ENCODE data around the gene VAPB.
"Not testable (repeated sequence)": the region's sequence is repeated elsewhere in the genome, so short reads cannot be mapped to it uniquely, and the experiment has no call there.

Gene VAPB

GRCh38 chr20:58388882-58389323 is at the start of gene VAPB:
Gene VAPB (plus strand): TSS chr20:58389229. CDS start chr20:58389460, 231 bp downstream.
- peak; percentile 99 for ATAC-seq

GRCh38 chr20:58339741-58340140 is 49.3 kb upstream of the VAPB start:
- ATAC-seq = no peak

DNA sequence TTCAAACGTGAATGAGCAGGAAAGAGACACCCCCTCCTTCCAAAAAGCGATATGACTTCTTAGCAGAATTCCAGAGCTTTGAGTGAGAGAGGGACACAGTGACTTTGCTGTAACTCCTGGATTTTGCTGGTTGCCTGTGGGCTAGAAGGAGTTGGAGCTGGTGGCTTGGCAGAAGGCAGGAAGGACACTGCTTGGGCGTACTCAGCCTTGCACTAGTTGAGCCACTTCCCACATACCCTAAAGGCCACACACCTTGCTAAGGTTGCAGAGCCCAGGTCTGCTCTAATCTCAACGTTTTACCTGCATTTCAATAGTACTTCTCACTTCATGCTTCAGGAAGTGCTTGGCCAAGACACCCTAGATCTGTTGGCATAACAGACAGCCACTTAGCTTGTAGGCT is 48.9 kb upstream of the VAPB start:
- no peak for ATAC-seq

DNA sequence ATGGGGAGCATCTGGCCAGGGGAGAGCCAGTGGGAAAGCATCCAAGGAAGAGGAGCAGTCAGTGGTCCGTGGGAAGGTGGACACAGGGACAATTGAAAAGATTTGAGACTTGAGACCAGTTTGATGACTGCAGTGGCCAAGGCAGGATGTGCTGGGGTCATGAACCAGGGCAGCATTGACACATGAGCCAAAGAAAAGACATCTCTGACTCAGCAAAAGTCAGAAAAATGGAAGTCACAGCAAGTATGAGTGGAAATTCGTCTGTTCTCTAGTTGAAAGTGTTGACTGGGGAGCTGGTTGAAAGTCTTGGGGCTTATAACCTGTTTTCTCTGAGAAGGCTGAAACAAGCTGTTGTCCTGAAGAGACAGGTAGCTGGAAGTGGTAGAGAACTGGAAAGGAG is 48.2 kb upstream of the VAPB start:
- ATAC-seq = no peak

DNA sequence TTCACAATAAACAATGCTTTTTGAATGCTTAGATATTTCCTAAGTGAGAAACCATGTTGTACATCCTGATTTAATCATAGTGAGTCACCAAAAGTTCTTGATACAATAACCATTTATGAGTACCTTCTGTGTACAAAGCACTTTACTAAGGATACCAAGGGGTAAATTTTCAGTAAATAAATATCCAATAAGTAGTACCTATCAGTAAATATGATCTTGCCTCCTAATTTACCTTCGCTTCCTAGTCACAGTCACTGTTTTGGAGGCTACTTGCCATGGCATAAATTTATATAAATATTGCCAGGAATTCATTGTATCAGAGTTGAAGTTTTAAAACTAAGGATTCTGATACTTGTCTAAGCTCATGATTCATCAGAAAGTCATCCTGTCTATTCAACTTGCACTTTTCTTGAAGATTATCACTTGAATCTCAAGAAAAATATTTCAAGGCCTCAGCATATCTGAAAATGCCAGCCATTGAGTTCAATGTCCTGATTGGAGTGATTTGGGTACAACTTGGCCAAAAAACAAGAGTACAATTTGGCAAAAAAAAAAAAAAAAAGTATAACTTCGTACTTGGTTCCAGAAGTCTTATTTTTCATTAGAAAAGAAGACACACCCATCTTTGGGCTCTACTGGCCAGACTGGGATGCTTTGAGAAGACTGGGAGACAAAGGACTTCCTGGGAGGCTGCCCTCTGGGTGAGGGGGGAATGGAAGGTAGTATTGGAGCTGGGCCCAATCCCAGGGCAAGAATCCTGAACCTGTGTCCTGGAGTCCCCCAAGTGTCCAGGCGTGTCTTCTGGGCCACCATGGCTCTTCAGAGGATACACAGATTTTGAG is 46.7 kb upstream of the VAPB start:
- no peak for ATAC-seq

DNA sequence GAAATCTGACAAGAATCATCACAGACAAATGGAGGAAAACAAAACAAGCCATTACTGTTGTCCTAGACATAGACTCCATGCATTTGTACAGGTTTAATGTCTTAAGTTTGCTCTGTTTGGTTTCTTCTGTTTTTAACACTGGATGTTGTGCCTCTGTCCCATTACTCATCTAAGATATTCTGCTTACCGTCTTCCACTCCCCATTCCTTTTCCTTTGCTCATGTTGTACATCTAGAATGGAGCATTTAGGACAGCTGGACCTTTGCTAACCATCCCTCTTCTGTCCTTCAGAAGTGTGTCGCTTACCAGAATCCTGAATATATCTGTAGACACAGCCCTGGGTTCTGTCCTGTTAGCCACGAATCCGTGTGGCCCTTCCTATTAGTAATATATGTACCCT is 44.3 kb upstream of the VAPB start:
- ATAC-seq = no peak

DNA sequence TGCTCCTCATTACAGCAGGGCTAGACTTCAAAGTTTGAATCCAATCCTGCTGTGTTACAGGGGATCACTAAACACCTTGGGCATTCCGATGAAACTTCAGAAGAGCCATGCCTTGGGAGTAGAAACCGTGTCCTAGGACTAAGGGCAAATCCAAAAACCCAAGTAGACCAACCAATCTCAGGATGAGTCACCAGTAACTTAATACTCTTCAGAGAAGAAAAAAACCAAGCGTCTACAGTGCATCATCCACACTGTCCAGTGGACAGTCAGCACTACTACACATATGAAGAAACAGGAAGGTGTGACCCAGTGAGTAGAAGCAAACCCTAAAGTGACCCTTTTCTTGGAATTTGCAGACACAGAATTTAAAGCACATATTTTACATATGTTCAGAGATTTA is 39.5 kb upstream of the VAPB start:
- ATAC-seq = no peak

GRCh38 chr20:58352468-58352867 is 36.6 kb upstream of the VAPB start:
- peak; percentile 38 to 71 for ATAC-seq

GRCh38 chr20:58359441-58359840 is 29.6 kb upstream of the VAPB start:
- ATAC-seq = no peak

DNA sequence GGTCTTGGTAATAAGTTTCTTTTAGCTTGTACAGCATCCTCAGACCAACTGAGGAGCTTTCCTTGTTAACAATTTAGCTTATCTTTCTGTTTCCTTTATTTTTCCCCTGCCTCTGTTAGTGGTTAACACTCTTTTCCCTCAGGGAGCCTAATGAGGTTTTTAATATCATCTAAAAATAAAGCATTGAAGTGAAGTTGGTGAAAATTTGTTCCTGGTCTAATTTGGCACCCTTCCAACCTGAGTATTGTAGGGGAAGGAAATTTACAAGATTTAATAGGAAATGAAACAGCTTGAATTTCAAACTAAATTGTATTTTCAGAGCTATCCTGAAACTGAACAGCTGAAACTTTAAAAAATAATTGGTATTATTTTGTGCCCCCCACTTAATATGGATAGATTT is 28.1 kb upstream of the VAPB start:
- ATAC-seq = no peak

DNA sequence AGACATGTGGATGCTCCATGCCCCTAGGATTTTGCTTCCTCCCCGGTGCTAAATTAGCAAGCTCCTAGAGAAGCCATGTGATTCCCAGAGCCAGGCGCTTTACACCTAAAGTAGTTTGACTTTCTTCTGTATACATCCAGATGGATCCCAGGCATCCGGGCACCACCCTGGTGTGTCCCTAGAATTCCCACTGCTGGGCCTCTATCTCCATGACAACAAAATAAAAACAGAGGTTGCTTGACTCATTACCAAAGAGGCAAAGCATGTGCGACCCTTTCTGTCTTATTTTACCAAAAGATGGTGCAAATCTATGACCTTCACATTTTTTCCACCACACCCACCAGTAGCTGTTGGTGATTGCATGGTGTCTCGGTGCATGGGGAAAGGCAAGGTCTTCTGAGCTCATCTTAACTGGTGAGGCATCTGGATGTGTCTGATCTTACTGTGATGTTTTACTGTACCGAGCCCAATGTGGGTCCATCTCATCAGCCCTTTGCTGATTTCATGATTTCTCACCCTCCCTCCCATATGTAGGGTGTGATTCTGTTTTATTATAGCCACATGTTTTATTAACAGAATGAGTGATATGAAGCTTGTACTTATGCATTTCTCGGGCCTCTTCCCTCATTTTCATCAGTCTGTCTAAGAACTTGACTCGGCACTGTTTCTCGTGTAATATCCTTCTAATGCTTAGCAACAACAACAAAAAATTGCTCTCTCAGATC is 27.4 kb upstream of the VAPB start:
- no peak for ATAC-seq

GRCh38 chr20:58362206-58362516 is 26.9 kb upstream of the VAPB start:
- no peak for ATAC-seq

GRCh38 chr20:58362970-58363369 is 26.1 kb upstream of the VAPB start:
- no peak for ATAC-seq

DNA sequence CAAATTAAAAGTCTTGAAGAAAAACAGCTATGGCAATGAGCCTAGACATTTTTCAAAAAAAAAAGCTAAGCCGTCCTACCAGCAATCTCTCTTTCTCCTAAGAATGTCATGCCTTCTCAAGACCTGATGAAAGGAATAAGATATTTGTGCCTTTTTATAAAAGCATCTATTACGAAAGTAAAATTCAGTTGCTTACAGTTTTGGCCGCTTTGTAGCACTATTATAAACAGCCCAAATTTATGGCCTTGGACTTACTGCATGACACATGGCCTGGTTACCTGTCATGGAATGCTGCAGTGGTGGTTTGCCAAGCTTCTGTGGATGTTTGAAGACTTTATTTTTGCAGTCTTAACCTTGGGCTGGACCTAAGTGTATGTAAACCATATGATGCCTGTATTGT is 22.2 kb upstream of the VAPB start:
- no peak for ATAC-seq

DNA sequence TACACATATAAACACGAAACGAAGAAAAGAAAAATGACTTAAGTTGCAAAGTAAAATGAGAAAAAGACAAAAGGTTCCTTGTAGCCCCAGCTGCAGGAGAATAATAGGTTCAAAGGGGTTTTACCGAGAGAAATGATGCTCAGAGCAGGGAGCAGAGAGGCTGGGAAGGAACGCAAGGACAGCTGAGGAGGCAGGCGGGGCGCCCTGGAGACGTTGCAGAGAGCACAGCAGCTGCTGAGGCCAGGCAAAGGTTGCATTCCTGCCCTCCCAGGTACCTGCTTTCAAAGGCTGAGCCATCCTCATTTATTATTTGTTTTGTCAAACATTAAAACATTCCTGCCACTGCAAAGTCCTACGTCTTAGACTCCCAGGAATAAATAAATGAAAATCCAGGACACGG is 16.2 kb upstream of the VAPB start:
- ATAC-seq = no peak

- ATAC-seq = not testable (repeated sequence)
Observed at GRCh38 chr20:58373296-58373695, 15.7 kb upstream of the VAPB start.

GRCh38 chr20:58374027-58374850 is 14.8 kb upstream of the VAPB start:
- no peak for ATAC-seq

DNA sequence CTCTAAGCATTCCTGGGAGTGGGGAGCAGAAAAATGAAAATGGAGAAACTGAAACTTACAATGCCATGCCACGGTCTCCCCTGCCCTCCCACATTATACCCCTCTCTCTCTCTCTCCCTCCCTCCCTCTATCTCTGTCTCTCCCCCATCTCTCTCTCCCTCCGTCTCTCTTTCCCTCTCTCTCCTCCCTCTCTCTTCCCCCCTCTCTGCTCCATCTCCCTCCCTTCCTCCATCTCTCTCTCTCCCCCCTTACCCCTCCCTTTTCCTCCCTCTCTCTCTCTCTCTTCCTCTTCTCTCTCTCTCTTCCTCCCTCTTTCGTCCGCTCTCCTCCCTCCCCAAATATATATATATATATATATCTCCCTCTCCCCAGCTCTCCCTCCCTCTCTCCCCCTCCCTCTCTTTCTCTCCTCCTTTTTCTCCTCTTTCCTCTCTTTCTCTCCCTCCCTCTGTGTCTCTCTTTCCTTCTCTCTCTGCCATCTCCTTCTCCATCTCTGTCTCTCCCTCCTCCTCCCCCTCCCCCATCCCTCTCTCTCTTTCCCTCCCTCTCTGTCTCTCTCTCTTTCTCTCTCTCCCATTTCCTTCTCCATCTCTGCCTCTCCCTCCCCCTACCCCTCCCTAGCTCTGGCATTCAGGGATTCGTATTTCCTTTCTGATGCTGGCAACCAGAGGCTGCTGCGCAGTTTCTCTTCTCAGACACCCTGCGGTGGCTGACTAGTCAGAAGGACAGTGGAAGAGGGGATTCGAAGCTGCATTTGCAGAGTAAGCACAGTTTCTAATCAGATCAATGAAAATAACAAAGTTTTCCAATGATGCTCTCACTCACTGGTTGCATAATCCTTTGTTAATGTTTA is 13.9 kb upstream of the VAPB start:
- ATAC-seq = no peak

GRCh38 chr20:58375759-58376352 is 13.2 kb upstream of the VAPB start:
- no peak for ATAC-seq

- ATAC-seq = no peak
Observed at GRCh38 chr20:58377017-58377416, 12.0 kb upstream of the VAPB start.

DNA sequence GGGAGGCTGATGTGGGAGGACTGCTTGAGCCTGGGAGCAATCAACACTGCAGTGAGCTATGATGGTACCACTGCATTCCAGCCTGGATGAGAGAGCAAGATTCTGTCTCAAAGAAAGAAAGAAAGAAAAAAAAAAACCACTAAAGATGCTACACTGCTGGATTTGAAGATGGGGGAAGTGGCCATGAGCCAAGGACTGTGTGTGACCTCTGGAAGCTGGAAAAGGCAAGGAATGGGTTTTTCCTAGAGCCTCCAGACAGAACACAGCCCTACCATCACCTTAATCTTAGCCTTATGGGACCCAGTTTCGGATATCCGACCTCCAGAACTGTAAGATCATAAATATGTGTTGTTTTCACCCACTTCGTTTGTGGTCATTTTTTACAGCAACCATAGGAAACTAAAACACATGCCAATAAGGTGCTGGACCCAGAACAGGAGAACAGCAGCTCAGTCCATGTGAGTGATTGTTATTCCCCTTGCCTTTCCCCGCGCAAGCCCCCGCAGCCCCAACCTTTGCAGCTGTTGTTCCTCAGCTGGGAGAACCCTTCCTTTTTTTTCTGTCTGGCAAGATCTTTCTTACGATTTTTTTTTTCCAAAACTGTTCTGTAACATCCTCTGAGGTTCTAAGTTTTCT is 11.1 kb upstream of the VAPB start:
- ATAC-seq = no peak

GRCh38 chr20:58378704-58379103 is 10.3 kb upstream of the VAPB start:
- no peak for ATAC-seq

Data from activated CD4-positive, CD25-positive, alpha-beta regulatory T cell treated with anti-CD3 and anti-CD28 coated beads, Interleukin-2, amount 50 U/mL, for 24 hours (primary cell).